ENCODE measurements around the gene EXOC6B. TPM values are rescaled to one million over a fixed set of nuclear protein-coding genes. Genes with fewer than 3 reads are reported as not detected.

EXOC6B gene
- total RNA-seq (2014; rRNA removed; shearing (Covaris generic); ENCODE audit: low replicate concordance) = not detected in 2 replicates

- no peak within 1 kb of the TSS for H3K4me3 ChIP-seq (ENCODE audit: low read length)
- H3K27me3 ChIP-seq (ENCODE audit: low read length) = no peaks in the 10 kb centered on the region
- no peak within 1 kb of the TSS for H3K27ac ChIP-seq (ENCODE audit: low read length)
- H3K4me2 ChIP-seq (ENCODE audit: low read depth, low read length, poor library complexity, severe bottlenecking) = no peak within 1 kb of the TSS
- no peak within 1 kb of the TSS for H2AFZ ChIP-seq (ENCODE audit: low read length)
- no peaks in the 10 kb centered on the region for H3K4me1 ChIP-seq (ENCODE audit: low read length)
- no peaks in the 10 kb centered on the region for H3K9me2 ChIP-seq (replicated peaks; ENCODE audit: insufficient read depth, low read length)
- no peaks in the 10 kb centered on the region for H4K20me1 ChIP-seq (ENCODE audit: insufficient read depth, low read depth, low read length)
- no peak within 1 kb of the TSS for H3K9ac ChIP-seq (ENCODE audit: low read length)
- no peaks in the 10 kb centered on the region for H3K36me3 ChIP-seq (ENCODE audit: insufficient read depth, low read length)
- DNase-seq = no peak
- H3K79me2 ChIP-seq (ENCODE audit: low read length) = no peaks in the 10 kb centered on the region
- H3K9me3 ChIP-seq (ENCODE audit: low read length) = no peaks in the 10 kb centered on the region
These were observed at the start of gene EXOC6B for GRCh38 chr2:72825257-72826155. Gene EXOC6B (minus strand): TSS chr2:72826033.

GRCh38 chr2:72871880-72872279 is 46.0 kb upstream of the EXOC6B start:
- H3K4me3 ChIP-seq (ENCODE audit: low read length) = no peak overlapping the region
- no peaks in the 10 kb centered on the region for H3K9me3 ChIP-seq (ENCODE audit: low read length)
- no peaks in the 10 kb centered on the region for H3K79me2 ChIP-seq (ENCODE audit: low read length)
- no peaks in the 10 kb centered on the region for H4K20me1 ChIP-seq (ENCODE audit: insufficient read depth, low read depth, low read length)
- no peak overlapping the region for H3K27ac ChIP-seq (ENCODE audit: low read length)
- H3K36me3 ChIP-seq (ENCODE audit: insufficient read depth, low read length) = no peaks in the 10 kb centered on the region
- DNase-seq = no peak
- H3K27me3 ChIP-seq (ENCODE audit: low read length) = no peaks in the 10 kb centered on the region
- no peaks in the 10 kb centered on the region for H3K9me2 ChIP-seq (replicated peaks; ENCODE audit: insufficient read depth, low read length)
- no peaks in the 10 kb centered on the region for H3K4me1 ChIP-seq (ENCODE audit: low read length)
- H3K4me2 ChIP-seq (ENCODE audit: low read depth, low read length, poor library complexity, severe bottlenecking) = no peak overlapping the region
- no peak overlapping the region for H3K9ac ChIP-seq (ENCODE audit: low read length)
- no peak overlapping the region for H2AFZ ChIP-seq (ENCODE audit: low read length)

GRCh38 chr2:72871060-72871459 is 45.2 kb upstream of the EXOC6B start:
- Histone ChIP-seq H3K27me3 (ENCODE audit: low read length) (no peaks in the 10 kb centered on the region), H3K4me1 (ENCODE audit: low read length) (no peaks in the 10 kb centered on the region), H4K20me1 (ENCODE audit: insufficient read depth, low read depth, low read length) (no peaks in the 10 kb centered on the region)

GRCh38 chr2:72864500-72864899 is 38.7 kb upstream of the EXOC6B start:
- H3K79me2 ChIP-seq (ENCODE audit: low read length) = no peaks in the 10 kb centered on the region
- no peak overlapping the region for H3K9ac ChIP-seq (ENCODE audit: low read length)
- no peaks in the 10 kb centered on the region for H4K20me1 ChIP-seq (ENCODE audit: insufficient read depth, low read depth, low read length)
- no peaks in the 10 kb centered on the region for H3K27me3 ChIP-seq (ENCODE audit: low read length)
- H3K36me3 ChIP-seq (ENCODE audit: insufficient read depth, low read length) = no peaks in the 10 kb centered on the region
- no peak overlapping the region for H3K4me2 ChIP-seq (ENCODE audit: low read depth, low read length, poor library complexity, severe bottlenecking)
- H3K9me2 ChIP-seq (replicated peaks; ENCODE audit: insufficient read depth, low read length) = no peaks in the 10 kb centered on the region
- no peak overlapping the region for H3K4me3 ChIP-seq (ENCODE audit: low read length)
- H3K27ac ChIP-seq (ENCODE audit: low read length) = no peak overlapping the region
- no peak overlapping the region for H2AFZ ChIP-seq (ENCODE audit: low read length)
- no peak for DNase-seq
- no peaks in the 10 kb centered on the region for H3K9me3 ChIP-seq (ENCODE audit: low read length)
- H3K4me1 ChIP-seq (ENCODE audit: low read length) = peaks cover 5% of the 10 kb centered on the region; the same call in 1 of the 2 replicates

More at GRCh38 chr2:72871060-72871459, 45.2 kb upstream of the EXOC6B start:
- H3K36me3 ChIP-seq (ENCODE audit: insufficient read depth, low read length) = no peaks in the 10 kb centered on the region
- H3K9ac ChIP-seq (ENCODE audit: low read length) = no peak overlapping the region
- no peak for DNase-seq
- no peak overlapping the region for H3K4me2 ChIP-seq (ENCODE audit: low read depth, low read length, poor library complexity, severe bottlenecking)
- H3K4me3 ChIP-seq (ENCODE audit: low read length) = no peak overlapping the region
- no peaks in the 10 kb centered on the region for H3K9me3 ChIP-seq (ENCODE audit: low read length)
- H2AFZ ChIP-seq (ENCODE audit: low read length) = no peak overlapping the region
- H3K9me2 ChIP-seq (replicated peaks; ENCODE audit: insufficient read depth, low read length) = no peaks in the 10 kb centered on the region
- H3K27ac ChIP-seq (ENCODE audit: low read length) = no peak overlapping the region
- H3K79me2 ChIP-seq (ENCODE audit: low read length) = no peaks in the 10 kb centered on the region

GRCh38 chr2:72863046-72863445 is 37.2 kb upstream of the EXOC6B start:
- H3K27me3 ChIP-seq (ENCODE audit: low read length) = no peaks in the 10 kb centered on the region
- peaks cover 5% of the 10 kb centered on the region; the same call in 1 of the 2 replicates for H3K4me1 ChIP-seq (ENCODE audit: low read length)
- H3K4me3 ChIP-seq (ENCODE audit: low read length) = no peak overlapping the region
- H3K9me3 ChIP-seq (ENCODE audit: low read length) = no peaks in the 10 kb centered on the region
- H3K27ac ChIP-seq (ENCODE audit: low read length) = no peak overlapping the region
- no peaks in the 10 kb centered on the region for H4K20me1 ChIP-seq (ENCODE audit: insufficient read depth, low read depth, low read length)
- no peak overlapping the region for H3K9ac ChIP-seq (ENCODE audit: low read length)
- no peaks in the 10 kb centered on the region for H3K36me3 ChIP-seq (ENCODE audit: insufficient read depth, low read length)
- no peak overlapping the region for H2AFZ ChIP-seq (ENCODE audit: low read length)
- no peaks in the 10 kb centered on the region for H3K79me2 ChIP-seq (ENCODE audit: low read length)
- H3K4me2 ChIP-seq (ENCODE audit: low read depth, low read length, poor library complexity, severe bottlenecking) = no peak overlapping the region
- H3K9me2 ChIP-seq (replicated peaks; ENCODE audit: insufficient read depth, low read length) = no peaks in the 10 kb centered on the region
- DNase-seq = no peak

- peaks cover 5% of the 10 kb centered on the region; the same call in 1 of the 2 replicates for H3K4me1 ChIP-seq (ENCODE audit: low read length)
- H3K79me2 ChIP-seq (ENCODE audit: low read length) = no peaks in the 10 kb centered on the region
- no peaks in the 10 kb centered on the region for H4K20me1 ChIP-seq (ENCODE audit: insufficient read depth, low read depth, low read length)
- H3K4me3 ChIP-seq (ENCODE audit: low read length) = no peak overlapping the region
- H3K9me2 ChIP-seq (replicated peaks; ENCODE audit: insufficient read depth, low read length) = no peaks in the 10 kb centered on the region
- H3K9ac ChIP-seq (ENCODE audit: low read length) = no peak overlapping the region
- no peak overlapping the region for H3K4me2 ChIP-seq (ENCODE audit: low read depth, low read length, poor library complexity, severe bottlenecking)
- H3K27ac ChIP-seq (ENCODE audit: low read length) = no peak overlapping the region
- H3K27me3 ChIP-seq (ENCODE audit: low read length) = no peaks in the 10 kb centered on the region
- H3K36me3 ChIP-seq (ENCODE audit: insufficient read depth, low read length) = no peaks in the 10 kb centered on the region
- 0 out of 2 replicates have a peak overlapping the region, but pooled peaks have one; percentile 30 for H2AFZ ChIP-seq (ENCODE audit: low read length)
- DNase-seq = peak; percentile 95
- no peaks in the 10 kb centered on the region for H3K9me3 ChIP-seq (ENCODE audit: low read length)
These were observed 36.6 kb upstream of the EXOC6B start for GRCh38 chr2:72862239-72862988.

- Histone ChIP-seq H3K79me2 (ENCODE audit: low read length) (no peaks in the 10 kb centered on the region), H3K36me3 (ENCODE audit: insufficient read depth, low read length) (no peaks in the 10 kb centered on the region), H3K27ac (ENCODE audit: low read length) (no peak overlapping the region), H3K9me3 (ENCODE audit: low read length) (no peaks in the 10 kb centered on the region), H3K4me2 (ENCODE audit: low read depth, low read length, poor library complexity, severe bottlenecking) (no peak overlapping the region), H3K9me2 (replicated peaks; ENCODE audit: insufficient read depth, low read length) (no peaks in the 10 kb centered on the region), H3K4me1 (ENCODE audit: low read length) (peaks cover 5% of the 10 kb centered on the region; the same call in 1 of the 2 replicates), H3K9ac (ENCODE audit: low read length) (no peak overlapping the region), H2AFZ (ENCODE audit: low read length) (no peak overlapping the region), H3K27me3 (ENCODE audit: low read length) (no peaks in the 10 kb centered on the region), H4K20me1 (ENCODE audit: insufficient read depth, low read depth, low read length) (no peaks in the 10 kb centered on the region), H3K4me3 (ENCODE audit: low read length) (no peak overlapping the region)
- peak; percentile 87 for DNase-seq
These were observed 34.0 kb upstream of the EXOC6B start for GRCh38 chr2:72859831-72860262.

GRCh38 chr2:72851333-72851732 is 25.5 kb upstream of the EXOC6B start:
- DNase-seq = no peak
- Histone ChIP-seq H2AFZ (ENCODE audit: low read length) (no peak overlapping the region), H3K79me2 (ENCODE audit: low read length) (no peaks in the 10 kb centered on the region), H3K9me2 (replicated peaks; ENCODE audit: insufficient read depth, low read length) (no peaks in the 10 kb centered on the region), H3K9ac (ENCODE audit: low read length) (no peak overlapping the region), H3K36me3 (ENCODE audit: insufficient read depth, low read length) (no peaks in the 10 kb centered on the region), H3K9me3 (ENCODE audit: low read length) (no peaks in the 10 kb centered on the region), H3K27ac (ENCODE audit: low read length) (no peak overlapping the region), H3K4me3 (ENCODE audit: low read length) (no peak overlapping the region), H3K4me2 (ENCODE audit: low read depth, low read length, poor library complexity, severe bottlenecking) (no peak overlapping the region), H4K20me1 (ENCODE audit: insufficient read depth, low read depth, low read length) (no peaks in the 10 kb centered on the region), H3K4me1 (ENCODE audit: low read length) (no peaks in the 10 kb centered on the region), H3K27me3 (ENCODE audit: low read length) (no peaks in the 10 kb centered on the region)
